Lower leg skin (tissue), 4 donors: ENCODE results near the gene ERC2. TPM values are rescaled to one million over a fixed set of nuclear protein-coding genes. Genes with fewer than 3 reads are reported as not detected.

Source experiments
- DNase-seq, 2 donors: peaks; one replicate each; pipeline ENCODE4 v3.0.0-alpha.2; 2019; ENCODE audit warnings: low spot score in 2 of 2
- H3K4me3 ChIP-seq: fragments of 200-600 bp; sonication (generic); 2 replicates; pipeline ENCODE4 v1.5.1; 2017; ENCODE audit warnings: mild to moderate bottlenecking, low read depth; ENCODE audit not compliant: poor library complexity, severe bottlenecking
- POLR2A ChIP-seq, 2 donors: fragments of 450-650 bp; IDR thresholded peaks; one replicate each; pipeline ENCODE4 v1.6.1; 2016 to 2017; ENCODE audit warnings: antibody characterized with exemption in 2 of 2, mild to moderate bottlenecking in 1 of 2, moderate library complexity in 1 of 2
- WGBS, 2 donors: methylation state at CpG; one replicate each; pipeline ENCODE4 v1.1.5; 2018; 5-methylcytosine and 5-hydroxymethylcytosine counted together
- intact Hi-C: fragments of 100-400 bp; cut with DNase I; formaldehyde crosslinking; loops from one replicate; pipeline ENCODE4 v1.15.0; 2023; ENCODE audit warnings: low total_unique reads
- total RNA-seq, 4 donors: library from RNA; depleted of rRNA; stranded (reverse); fragments of >200 nt; gene quantifications; one replicate each; pipeline ENCODE4 v1.1.0, GENCODE V29; 2016
- TF ChIP-seq, protein P1 (sequence below), 3 donors: fragments of 450-650 bp; IDR thresholded peaks; one replicate each; pipeline ENCODE4 v1.5.1; 2016; ENCODE audit warnings: antibody characterized with exemption in 3 of 3, mild to moderate bottlenecking in 3 of 3, moderate library complexity in 2 of 3

ERC2 gene
- total RNA-seq, 4 donors from 2014 or later: 0.23 to 1.3 (median 0.42) TPM; not detected in 1

- intact Hi-C loops: no loop called here
- H3K4me3 ChIP-seq: no peak overlapping the region
- WGBS, 2 donors: 72 to 79% methylated on average over 2 of the region's 2 CpGs
- no peak for DNase-seq
- TF ChIP-seq POLR2A (IDR thresholded peaks at IDR 0.05): no peak
- TF ChIP-seq, protein P1, sequence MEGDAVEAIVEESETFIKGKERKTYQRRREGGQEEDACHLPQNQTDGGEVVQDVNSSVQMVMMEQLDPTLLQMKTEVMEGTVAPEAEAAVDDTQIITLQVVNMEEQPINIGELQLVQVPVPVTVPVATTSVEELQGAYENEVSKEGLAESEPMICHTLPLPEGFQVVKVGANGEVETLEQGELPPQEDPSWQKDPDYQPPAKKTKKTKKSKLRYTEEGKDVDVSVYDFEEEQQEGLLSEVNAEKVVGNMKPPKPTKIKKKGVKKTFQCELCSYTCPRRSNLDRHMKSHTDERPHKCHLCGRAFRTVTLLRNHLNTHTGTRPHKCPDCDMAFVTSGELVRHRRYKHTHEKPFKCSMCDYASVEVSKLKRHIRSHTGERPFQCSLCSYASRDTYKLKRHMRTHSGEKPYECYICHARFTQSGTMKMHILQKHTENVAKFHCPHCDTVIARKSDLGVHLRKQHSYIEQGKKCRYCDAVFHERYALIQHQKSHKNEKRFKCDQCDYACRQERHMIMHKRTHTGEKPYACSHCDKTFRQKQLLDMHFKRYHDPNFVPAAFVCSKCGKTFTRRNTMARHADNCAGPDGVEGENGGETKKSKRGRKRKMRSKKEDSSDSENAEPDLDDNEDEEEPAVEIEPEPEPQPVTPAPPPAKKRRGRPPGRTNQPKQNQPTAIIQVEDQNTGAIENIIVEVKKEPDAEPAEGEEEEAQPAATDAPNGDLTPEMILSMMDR (IDR thresholded peaks at IDR 0.05): no peak
These were observed 609.0 kb downstream of the ERC2 start for GRCh38 chr3:55859305-55859704.

DNA sequence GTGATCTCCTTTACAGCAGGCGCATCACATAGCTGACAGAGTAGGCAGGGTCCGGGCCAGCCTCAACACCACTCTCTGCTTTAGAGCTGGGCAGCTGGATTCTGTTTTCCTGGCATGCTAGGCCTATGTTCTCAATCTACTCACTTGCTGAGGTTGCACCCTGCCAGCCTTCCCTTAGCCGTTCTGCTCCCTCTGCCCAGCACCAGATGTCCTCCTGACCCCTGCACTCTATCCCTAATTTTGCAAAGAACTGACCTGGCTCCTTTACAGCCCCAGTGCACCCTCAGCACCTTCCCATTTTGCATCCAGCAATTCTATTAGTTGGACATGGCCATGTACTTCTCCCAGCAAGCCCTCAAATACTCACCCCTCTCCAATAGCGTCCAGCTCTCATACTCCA lies 609.5 kb downstream of the ERC2 start:
- WGBS, 2 donors: 75 to 77% methylated on average over 4 of the region's 4 CpGs
- intact Hi-C loops: no loop called here

DNA sequence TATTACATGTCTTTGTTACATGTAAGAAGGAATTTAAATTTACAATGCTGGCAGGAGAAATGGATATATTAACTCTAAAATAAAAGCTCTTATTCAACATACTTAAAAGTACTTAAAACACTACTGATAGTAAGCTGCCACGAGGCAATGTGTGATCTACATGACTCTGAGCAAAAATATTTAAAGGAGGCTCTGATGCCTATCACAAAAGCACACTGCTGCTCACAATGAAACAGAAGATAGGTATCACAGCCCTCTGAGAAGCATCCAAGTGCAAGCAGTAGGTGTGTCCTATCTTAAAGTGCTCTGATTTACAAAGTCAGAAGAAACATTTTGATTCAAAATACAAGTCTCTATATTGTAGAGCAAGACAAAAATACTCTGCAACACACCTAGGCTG lies 610.0 kb downstream of the ERC2 start:
- DNase-seq: no peak
- WGBS, 2 donors: 21 to 39% methylated on average over 1 of the region's 1 CpG
- TF ChIP-seq, protein P1 (IDR thresholded peaks at IDR 0.05): no peak
- TF ChIP-seq POLR2A (IDR thresholded peaks at IDR 0.05): no peak
- H3K4me3 ChIP-seq: no peak overlapping the region
- intact Hi-C loops: no loop called here

More for the DNA sequence above, 609.5 kb downstream of the ERC2 start:
- H3K4me3 ChIP-seq: no peak overlapping the region
- no peak for TF ChIP-seq POLR2A (IDR thresholded peaks at IDR 0.05)
- TF ChIP-seq, protein P1 (IDR thresholded peaks at IDR 0.05): no peak
- DNase-seq: no peak

- intact Hi-C loops: no loop called here
- no peak overlapping the region for H3K4me3 ChIP-seq
- WGBS, 2 donors: 78 to 80% methylated on average over 2 of the region's 2 CpGs
- TF ChIP-seq POLR2A (IDR thresholded peaks at IDR 0.05): no peak
- TF ChIP-seq, protein P1 (IDR thresholded peaks at IDR 0.05): no peak
- DNase-seq: no peak
These were observed 610.6 kb downstream of the ERC2 start for GRCh38 chr3:55857633-55858032.

DNA sequence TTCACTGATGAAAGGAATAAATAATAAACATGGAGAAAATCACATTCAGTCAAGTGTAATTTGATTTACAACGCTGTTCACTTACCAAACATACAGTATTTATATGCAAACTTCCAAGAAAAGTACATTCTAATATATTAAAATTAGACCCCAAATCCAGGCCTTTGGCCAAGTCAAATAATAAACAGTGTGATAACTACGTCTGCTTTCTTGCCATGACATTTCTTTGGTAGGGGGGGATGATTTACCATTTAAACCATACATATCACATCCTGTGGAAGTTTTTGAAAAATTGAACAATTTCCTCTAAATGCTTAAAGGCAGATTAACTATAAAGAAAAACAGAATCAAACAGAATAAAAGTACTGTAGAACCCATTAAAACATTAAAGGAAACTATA lies 613.0 kb downstream of the ERC2 start:
- TF ChIP-seq POLR2A (IDR thresholded peaks at IDR 0.05): no peak
- TF ChIP-seq, protein P1 (IDR thresholded peaks at IDR 0.05): no peak
- no peak for DNase-seq
- 72 to 74% methylated on average over 2 of the region's 2 CpGs for WGBS, 2 donors

DNA sequence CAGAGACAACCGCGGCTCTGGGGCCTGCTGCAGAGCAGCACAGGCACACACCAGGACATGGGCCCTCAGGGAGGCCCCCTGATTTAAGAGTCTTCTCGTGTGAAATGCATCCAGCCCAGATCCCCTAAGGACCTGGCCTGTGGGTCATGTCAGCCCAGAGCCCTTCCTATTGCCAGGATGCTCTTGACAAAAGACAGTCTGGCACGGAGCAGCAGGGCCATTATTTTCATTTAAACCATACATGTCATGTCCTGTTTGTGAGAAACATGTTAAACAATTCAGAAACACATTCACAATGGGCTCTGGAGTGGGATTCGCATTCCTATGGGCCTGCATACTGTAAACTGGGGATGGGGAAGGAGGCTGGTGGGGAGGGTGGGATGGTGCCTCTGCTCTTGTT lies 613.8 kb downstream of the ERC2 start:
- whole genome bisulfite sequencing, 2 donors: 58 to 61% methylated on average over 5 of the region's 5 CpGs
- intact Hi-C loops: no loop called here
- no peak overlapping the region for H3K4me3 ChIP-seq
- no peak for DNase-seq
- no peak for TF ChIP-seq POLR2A (IDR thresholded peaks at IDR 0.05)
- TF ChIP-seq, protein P1 (IDR thresholded peaks at IDR 0.05): no peak

More for the DNA sequence above, 613.0 kb downstream of the ERC2 start:
- intact Hi-C loops: no loop called here
- H3K4me3 ChIP-seq: no peak overlapping the region
